ENCODE measurements around the gene PLD1. TPM values are rescaled to one million over a fixed set of nuclear protein-coding genes. Genes with fewer than 3 reads are reported as not detected.

The PLD1 gene
- total RNA-seq, 4 donors from 2014 or later: 30.9 to 67.9 (median 56.0) TPM

GRCh38 chr3:171781711-171782127 lies 28.6 kb downstream of the PLD1 start:
- no peak overlapping the region for H3K4me3 ChIP-seq
- H3K9me3 ChIP-seq: no peaks in the 10 kb centered on the region
- WGBS, 2 donors: 59 to 61% methylated on average over 4 of the region's 4 CpGs
- no peaks in the 10 kb centered on the region for H3K36me3 ChIP-seq
- H3K27ac ChIP-seq: no peak overlapping the region
- DNase-seq: no peak
- intact Hi-C loops (cut with DNase I): no loop called here
- H3K27me3 ChIP-seq: no peaks in the 10 kb centered on the region
- H3K4me1 ChIP-seq: peaks cover 0 to 48% (median 7%) of the 10 kb centered on the region in 3 donors
- TF ChIP-seq, protein P1, sequence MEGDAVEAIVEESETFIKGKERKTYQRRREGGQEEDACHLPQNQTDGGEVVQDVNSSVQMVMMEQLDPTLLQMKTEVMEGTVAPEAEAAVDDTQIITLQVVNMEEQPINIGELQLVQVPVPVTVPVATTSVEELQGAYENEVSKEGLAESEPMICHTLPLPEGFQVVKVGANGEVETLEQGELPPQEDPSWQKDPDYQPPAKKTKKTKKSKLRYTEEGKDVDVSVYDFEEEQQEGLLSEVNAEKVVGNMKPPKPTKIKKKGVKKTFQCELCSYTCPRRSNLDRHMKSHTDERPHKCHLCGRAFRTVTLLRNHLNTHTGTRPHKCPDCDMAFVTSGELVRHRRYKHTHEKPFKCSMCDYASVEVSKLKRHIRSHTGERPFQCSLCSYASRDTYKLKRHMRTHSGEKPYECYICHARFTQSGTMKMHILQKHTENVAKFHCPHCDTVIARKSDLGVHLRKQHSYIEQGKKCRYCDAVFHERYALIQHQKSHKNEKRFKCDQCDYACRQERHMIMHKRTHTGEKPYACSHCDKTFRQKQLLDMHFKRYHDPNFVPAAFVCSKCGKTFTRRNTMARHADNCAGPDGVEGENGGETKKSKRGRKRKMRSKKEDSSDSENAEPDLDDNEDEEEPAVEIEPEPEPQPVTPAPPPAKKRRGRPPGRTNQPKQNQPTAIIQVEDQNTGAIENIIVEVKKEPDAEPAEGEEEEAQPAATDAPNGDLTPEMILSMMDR (IDR thresholded peaks at IDR 0.05): no peak
- no peak for TF ChIP-seq POLR2A (IDR thresholded peaks at IDR 0.05)

DNA sequence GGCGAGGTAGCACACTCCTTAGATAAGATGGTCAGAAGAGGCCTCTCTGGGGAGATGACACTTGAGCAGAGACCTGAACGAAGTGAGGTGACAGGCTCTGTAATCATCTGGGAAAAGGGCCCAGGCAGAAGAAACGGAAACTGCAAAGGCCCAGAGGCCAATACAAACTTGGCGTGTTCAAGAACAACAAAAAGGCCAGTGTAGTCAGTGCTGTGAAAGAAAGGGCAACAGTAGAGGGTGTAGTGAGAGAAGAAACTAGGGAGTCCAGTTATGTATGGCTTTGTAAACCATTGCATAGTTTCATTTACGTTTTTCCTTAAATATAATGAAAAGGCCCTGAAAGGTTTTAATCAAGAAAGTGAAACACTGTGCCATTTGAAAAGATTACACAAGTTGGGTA lies 31.8 kb downstream of the PLD1 start:
- 69 to 70% methylated on average over 5 of the region's 5 CpGs for WGBS, 2 donors
- H3K27me3 ChIP-seq: no peaks in the 10 kb centered on the region
- intact Hi-C loops (cut with DNase I): loop anchor here (10.0 kb wide), 1 partner anchor 46 kb away; no protein-coding TSS in a partner anchor
- no peaks in the 10 kb centered on the region for H3K36me3 ChIP-seq
- H3K4me1 ChIP-seq: peaks cover 0 to 30% (median 7%) of the 10 kb centered on the region in 3 donors
- no peaks in the 10 kb centered on the region for H3K9me3 ChIP-seq
- no peak for DNase-seq
- no peak for TF ChIP-seq POLR2A (IDR thresholded peaks at IDR 0.05)
- TF ChIP-seq, protein P1 (IDR thresholded peaks at IDR 0.05): no peak
- H3K27ac ChIP-seq: no peak overlapping the region
- H3K4me3 ChIP-seq: no peak overlapping the region

DNA sequence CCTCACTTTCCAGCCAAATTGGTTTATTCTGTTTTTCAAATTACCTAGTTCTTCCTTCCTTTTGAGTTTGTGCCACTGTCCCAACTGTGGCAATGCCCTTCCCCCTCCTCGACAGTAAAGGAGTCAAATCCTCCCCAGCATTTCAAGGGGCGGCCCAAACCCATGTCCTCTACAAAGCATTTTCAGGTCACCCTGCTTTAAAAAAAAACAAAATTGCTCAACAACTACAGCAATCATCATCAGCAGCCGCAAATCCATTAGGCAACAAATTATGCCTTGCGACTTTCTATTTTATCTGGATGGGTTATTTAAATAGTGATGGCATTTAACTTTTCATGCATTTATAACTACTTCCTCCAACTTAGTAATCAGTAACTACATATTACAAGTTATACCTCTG lies 32.7 kb downstream of the PLD1 start:
- intact Hi-C loops (cut with DNase I): loop anchor here (10.0 kb wide), 1 partner anchor 47 kb away; no protein-coding TSS in a partner anchor
- Histone ChIP-seq H3K27me3 (no peaks in the 10 kb centered on the region), H3K4me3 (no peak overlapping the region), H3K9me3 (no peaks in the 10 kb centered on the region), H3K36me3 (no peaks in the 10 kb centered on the region), H3K4me1 (peaks cover under 1 to 31% (median 7%) of the 10 kb centered on the region in 3 donors), H3K27ac (peak overlapping the region in 3 of 4 donors; percentile 18 to 53 (median 42))
- 76 to 78% methylated on average over 4 of the region's 4 CpGs for WGBS, 2 donors
- DNase-seq: no peak
- TF ChIP-seq, protein P1 (IDR thresholded peaks at IDR 0.05): no peak

DNA sequence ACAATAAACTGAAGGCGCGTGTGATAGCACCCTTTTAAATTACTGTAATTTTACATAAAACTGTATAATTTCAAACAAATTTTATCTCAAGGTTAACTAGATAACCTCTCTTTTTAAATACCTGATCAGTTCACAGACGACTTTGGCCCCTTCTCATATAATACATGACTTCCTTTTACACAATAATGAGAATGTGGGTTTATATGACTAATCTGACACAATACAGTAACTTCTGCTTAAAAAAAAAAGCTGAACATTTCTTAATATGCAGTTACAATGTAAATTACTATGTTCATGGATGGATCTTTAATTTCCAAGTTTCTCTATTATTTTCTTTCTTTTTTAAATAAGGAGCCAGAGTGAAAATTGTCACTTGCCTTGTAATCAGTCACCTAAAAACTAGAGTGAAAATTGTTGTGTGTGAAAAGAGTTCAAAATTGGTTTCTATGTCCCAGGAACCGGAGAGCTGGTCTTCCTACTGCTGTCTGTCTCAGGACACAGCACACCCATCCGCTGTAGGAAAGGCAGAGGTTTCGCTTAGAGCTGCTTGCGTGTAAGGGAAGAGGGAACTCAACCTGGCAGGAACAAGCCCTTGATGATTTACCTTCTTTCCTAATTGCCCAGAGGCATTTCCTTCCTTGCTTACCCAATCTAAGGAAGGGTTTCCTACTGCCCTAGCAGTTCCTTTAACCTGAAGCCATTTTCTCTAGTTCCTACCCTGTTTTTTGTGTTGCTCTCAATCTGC lies 33.3 kb downstream of the PLD1 start:
- intact Hi-C loops (cut with DNase I): loop anchor here (10.0 kb wide), 1 partner anchor 48 kb away; no protein-coding TSS in a partner anchor
- Histone ChIP-seq H3K4me3 (no peak overlapping the region), H3K4me1 (peaks cover 5 to 34% (median 12%) of the 10 kb centered on the region in 3 donors), H3K27me3 (no peaks in the 10 kb centered on the region), H3K9me3 (no peaks in the 10 kb centered on the region), H3K36me3 (no peaks in the 10 kb centered on the region), H3K27ac (peak overlapping the region in 3 of 4 donors; percentile 18 to 53 (median 42))
- no peak for TF ChIP-seq POLR2A (IDR thresholded peaks at IDR 0.05)
- TF ChIP-seq, protein P1 (IDR thresholded peaks at IDR 0.05): no peak
- no peak for DNase-seq
- WGBS, 2 donors: 57 to 58% methylated on average over 7 of the region's 7 CpGs

DNA sequence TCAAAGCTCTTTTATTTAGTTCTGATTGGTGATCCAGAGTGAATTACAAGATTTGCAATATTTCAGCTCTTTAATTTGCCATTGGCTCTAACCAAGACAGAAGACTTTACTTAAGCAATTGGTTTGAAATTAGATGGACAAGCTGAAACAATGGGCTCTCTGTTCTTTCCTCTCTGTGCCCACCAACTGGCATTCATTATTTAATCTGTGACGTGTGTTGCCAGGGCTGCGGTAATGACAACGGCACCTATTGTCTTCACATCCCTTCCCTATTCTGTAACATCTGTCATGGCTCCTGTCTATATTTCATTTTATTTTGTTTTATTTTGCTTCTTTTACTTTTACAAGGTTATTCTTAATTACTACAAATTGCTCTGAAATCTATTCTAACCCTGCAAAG lies 33.9 kb downstream of the PLD1 start:
- H3K4me1 ChIP-seq: peaks cover 9 to 37% (median 12%) of the 10 kb centered on the region in 3 donors
- TF ChIP-seq POLR2A (IDR thresholded peaks at IDR 0.05): no peak
- TF ChIP-seq, protein P1 (IDR thresholded peaks at IDR 0.05): no peak
- no peaks in the 10 kb centered on the region for H3K36me3 ChIP-seq
- H3K27ac ChIP-seq: peak overlapping the region in 1 of 4 donors; percentile 42
- no peak overlapping the region for H3K4me3 ChIP-seq
- intact Hi-C loops (cut with DNase I): loop anchor here (10.0 kb wide), 1 partner anchor 48 kb away; no protein-coding TSS in a partner anchor
- no peaks in the 10 kb centered on the region for H3K27me3 ChIP-seq
- WGBS, 2 donors: 76 to 80% methylated on average over 3 of the region's 3 CpGs
- H3K9me3 ChIP-seq: no peaks in the 10 kb centered on the region
- no peak for DNase-seq

All from esophagus squamous epithelium (tissue), 5 donors.